GM10248 (cell line): ENCODE results near the gene LHFPL6.

ENCODE experiments used
- CTCF ChIA-PET: fragments of 300-600 bp; sonication (Branson Sonifier 250); formaldehyde crosslinking; extraction: SDS; loops from one replicate; lab custom pipeline; 2021; ENCODE audit warnings: antibody characterized with exemption; lab: Yijun Ruan, JAX
- POLR2A ChIA-PET: fragments of 350-650 bp; sonication (Branson Sonifier 250); formaldehyde crosslinking; extraction: SDS; loops from one replicate; lab custom pipeline; 2020; ENCODE audit warnings: antibody characterized with exemption; lab: Yijun Ruan, JAX
- DNase-seq: peaks from one replicate; pipeline ENCODE4 v3.0.0; 2012; ENCODE audit errors: extremely low spot score
- CTCF ChIP-seq: IDR thresholded peaks from 2 replicates; pipeline ENCODE4 v1.5.1; 2012; ENCODE audit warnings: mild to moderate bottlenecking, low read depth; ENCODE audit errors: extremely low read depth, missing control alignments, control extremely low read depth

The LHFPL6 gene

GRCh38 chr13:39450176-39450575 lies 152.8 kb downstream of the LHFPL6 start:
- no peak for DNase-seq
- TF ChIP-seq CTCF: no peak
- ChIA-PET POLR2A (no interaction called here), CTCF (interaction anchor here (1.2 kb wide), 2 partner anchors 56 to 161 kb away, joined by 3 to 4 read pairs; no protein-coding TSS in a partner anchor)

- no peak for DNase-seq
- TF ChIP-seq CTCF: no peak
- ChIA-PET CTCF (interaction anchor here (0.9 to 1.1 kb wide), 2 partner anchors 11 to 13 kb away, joined by 3 read pairs; no protein-coding TSS in a partner anchor), POLR2A (no interaction called here)
Measured at GRCh38 chr13:39448834-39449233, 154.2 kb downstream of the LHFPL6 start.

- POLR2A ChIA-PET: no interaction called here
- CTCF ChIA-PET: interaction anchor here (1.0 kb wide), 1 partner anchor 11 kb away, joined by 3 read pairs; no protein-coding TSS in a partner anchor
Measured at GRCh38 chr13:39446865-39447264, 156.1 kb downstream of the LHFPL6 start.

GRCh38 chr13:39444866-39445265 lies 158.1 kb downstream of the LHFPL6 start:
- DNase-seq: no peak
- no peak for TF ChIP-seq CTCF
- ChIA-PET CTCF (no interaction called here), POLR2A (no interaction called here)

More at GRCh38 chr13:39446865-39447264, 156.1 kb downstream of the LHFPL6 start:
- no peak for DNase-seq
- no peak for TF ChIP-seq CTCF

- ChIA-PET CTCF (interaction anchor here (1.3 kb wide), 1 partner anchor 19 kb away, joined by 3 read pairs; no protein-coding TSS in a partner anchor), POLR2A (no interaction called here)
- TF ChIP-seq CTCF: no peak
- no peak for DNase-seq
Measured at GRCh38 chr13:39433651-39434050, 169.3 kb downstream of the LHFPL6 start.

- TF ChIP-seq CTCF: no peak
- no peak for DNase-seq
- ChIA-PET POLR2A (no interaction called here), CTCF (no interaction called here)
Measured at GRCh38 chr13:39432196-39432595, 170.8 kb downstream of the LHFPL6 start.
